Vagina (tissue), 2 donors: ENCODE results near the gene GRB2. TPM values are rescaled to one million over a fixed set of nuclear protein-coding genes. Genes with fewer than 3 reads are reported as not detected.
A peak's percentile ranks its signal among the peaks of the same experiment; 100 is the strongest.
"Not testable (repeated sequence)": the region's sequence is repeated elsewhere in the genome, so short reads cannot be mapped to it uniquely, and the experiment has no call there.

ENCODE experiments used
- DNase-seq, 2 donors: peaks; one replicate each; pipeline ENCODE4 v3.0.0-alpha.2; 2017; ENCODE audit errors: extremely low spot score in 2 of 2
- H3K27ac ChIP-seq: fragments of 200-600 bp; sonication (generic); one replicate; pipeline ENCODE4 v1.5.1; 2019
- H3K27me3 ChIP-seq: fragments of 200-600 bp; sonication (generic); one replicate; pipeline ENCODE4 v1.5.1; 2019
- H3K36me3 ChIP-seq, 2 donors: fragments of 200-600 bp; sonication (generic); one replicate each; pipeline ENCODE4 v1.5.1; 2017 to 2019
- H3K4me1 ChIP-seq: fragments of 200-600 bp; sonication (generic); one replicate; pipeline ENCODE4 v1.5.1; 2019
- H3K4me3 ChIP-seq, 2 donors: fragments of 200-600 bp; sonication (generic); 1 replicate in 1 of 2; 2 replicates in 1 of 2; pipeline ENCODE4 v1.5.1; 2016 to 2019
- H3K9me3 ChIP-seq: fragments of 200-600 bp; sonication (generic); one replicate; pipeline ENCODE4 v1.5.1; 2019
- CTCF ChIP-seq, 3 experiments: fragments of 450-650 bp in 2 of 3; fragments of 200-600 bp in 1 of 3; sonication (generic) in 1 of 3; IDR thresholded peaks; one replicate each; pipeline ENCODE4 v1.5.1; 2017 to 2019; ENCODE audit warnings: antibody characterized with exemption in 3 of 3, mild to moderate bottlenecking in 2 of 3, moderate library complexity in 2 of 3
- POLR2A ChIP-seq, 2 donors: fragments of 450-650 bp; IDR thresholded peaks; one replicate each; pipeline ENCODE4 v1.6.1; 2017; ENCODE audit warnings: antibody characterized with exemption in 2 of 2, mild to moderate bottlenecking in 2 of 2, moderate library complexity in 2 of 2
- POLR2AphosphoS5 ChIP-seq, 2 donors: sonication (generic); formaldehyde crosslinking; IDR thresholded peaks; one replicate each; pipeline ENCODE4 v1.9.0; 2017; ENCODE audit warnings: antibody characterized with exemption in 2 of 2, mild to moderate bottlenecking in 2 of 2, low read depth in 1 of 2; ENCODE audit not compliant: insufficient read depth in 1 of 2
- intact Hi-C: fragments of 100-400 bp; cut with DNase I; formaldehyde crosslinking; loops from one replicate; pipeline ENCODE4 v1.15.1; 2023
- total RNA-seq: library from RNA; depleted of rRNA; stranded (reverse); fragments of >200 nt; gene quantifications from one replicate; pipeline ENCODE4 v1.2.3, GENCODE V29; 2016

The GRB2 gene
- total RNA-seq, 1 donor from 2014 or later: 71.9 TPM

- Histone ChIP-seq H3K36me3 (no peaks in the 10 kb centered on the region), H3K4me3 (no peak overlapping the region), H3K27me3 (no peaks in the 10 kb centered on the region), H3K27ac (no peak overlapping the region), H3K9me3 (no peaks in the 10 kb centered on the region), H3K4me1 (peaks cover 12% of the 10 kb centered on the region)
- TF ChIP-seq CTCF (IDR thresholded peaks at IDR 0.05) (no peak), POLR2AphosphoS5 (IDR thresholded peaks at IDR 0.05; ENCODE audit: insufficient read depth in 1 of 2, low read depth in 1 of 2) (no peak), POLR2A (IDR thresholded peaks at IDR 0.05) (no peak)
- DNase-seq: no peak
- intact Hi-C loops: no loop called here
These were observed 39.8 kb upstream of the GRB2 start for GRCh38 chr17:75445296-75445695.

- TF ChIP-seq POLR2AphosphoS5 (IDR thresholded peaks at IDR 0.05; ENCODE audit: insufficient read depth in 1 of 2, low read depth in 1 of 2): no peak
- no peak for TF ChIP-seq POLR2A (IDR thresholded peaks at IDR 0.05)
- TF ChIP-seq CTCF (IDR thresholded peaks at IDR 0.05): no peak
- H3K9me3 ChIP-seq: no peaks in the 10 kb centered on the region
- intact Hi-C loops: no loop called here
- H3K27me3 ChIP-seq: no peaks in the 10 kb centered on the region
- H3K4me1 ChIP-seq: peaks cover 12% of the 10 kb centered on the region
- peak overlapping the region; percentile 3 for H3K27ac ChIP-seq
- no peaks in the 10 kb centered on the region for H3K36me3 ChIP-seq
- H3K4me3 ChIP-seq: no peak overlapping the region
- DNase-seq: no peak
These were observed 37.0 kb upstream of the GRB2 start for GRCh38 chr17:75442168-75443103.

- Histone ChIP-seq H3K4me3 (no peak overlapping the region), H3K27me3 (no peaks in the 10 kb centered on the region), H3K4me1 (peaks cover 12% of the 10 kb centered on the region), H3K9me3 (no peaks in the 10 kb centered on the region), H3K27ac (no peak overlapping the region), H3K36me3 (no peaks in the 10 kb centered on the region)
- no peak for TF ChIP-seq CTCF (IDR thresholded peaks at IDR 0.05)
- TF ChIP-seq POLR2A (IDR thresholded peaks at IDR 0.05): no peak
- no peak for TF ChIP-seq POLR2AphosphoS5 (IDR thresholded peaks at IDR 0.05; ENCODE audit: insufficient read depth in 1 of 2, low read depth in 1 of 2)
- no peak for DNase-seq
- intact Hi-C loops: no loop called here
These were observed 35.4 kb upstream of the GRB2 start for GRCh38 chr17:75440738-75441448.

- no peaks in the 10 kb centered on the region for H3K36me3 ChIP-seq
- H3K27ac ChIP-seq: no peak overlapping the region
- H3K27me3 ChIP-seq: no peaks in the 10 kb centered on the region
- H3K4me3 ChIP-seq: no peak overlapping the region
- intact Hi-C loops: no loop called here
- no peak for DNase-seq
- H3K9me3 ChIP-seq: no peaks in the 10 kb centered on the region
- peaks cover 7% of the 10 kb centered on the region for H3K4me1 ChIP-seq
- no peak for TF ChIP-seq CTCF (IDR thresholded peaks at IDR 0.05)
These were observed 33.8 kb upstream of the GRB2 start for GRCh38 chr17:75439287-75439686.

- H3K27ac ChIP-seq, H3K4me3 ChIP-seq, intact Hi-C loops, H3K36me3 ChIP-seq, DNase-seq, H3K27me3 ChIP-seq, H3K9me3 ChIP-seq, H3K4me1 ChIP-seq: not testable (repeated sequence)
These were observed 31.9 kb upstream of the GRB2 start for GRCh38 chr17:75437404-75437803.

- H3K4me1 ChIP-seq, H3K4me3 ChIP-seq, DNase-seq, H3K36me3 ChIP-seq, intact Hi-C loops, H3K27ac ChIP-seq, H3K9me3 ChIP-seq, H3K27me3 ChIP-seq: not testable (repeated sequence)
These were observed 29.0 kb upstream of the GRB2 start for GRCh38 chr17:75434433-75434832.
